Activated CD8-positive, alpha-beta T cell treated with anti-CD3 and anti-CD28 coated beads for 36 hours (primary cell): ENCODE measurements around the gene ACAD9. TPM values are rescaled to one million over a fixed set of nuclear protein-coding genes. Genes with fewer than 3 reads are reported as not detected.
"Not testable (repeated sequence)": the region's sequence is repeated elsewhere in the genome, so short reads cannot be mapped to it uniquely, and the experiment has no call there.

Source experiments
- ATAC-seq: fragments of 200-7000 bp; cut with Tn5 transposase; one replicate; pipeline ENCODE4 v1.10.0; 2021; ENCODE audit warnings: mild to moderate bottlenecking, moderate library complexity
- CTCF ChIA-PET: fragments of 350-600 bp; sonication (Branson Sonifier 250); formaldehyde crosslinking; loops from one replicate; lab custom pipeline; 2021; ENCODE audit warnings: antibody characterized with exemption; lab: Charles Lee
- POLR2A ChIA-PET: fragments of 350-600 bp; sonication (Branson Sonifier 250); formaldehyde crosslinking; loops from one replicate; lab custom pipeline; 2021; ENCODE audit warnings: antibody characterized with exemption; lab: Charles Lee
- DNase-seq: peaks from one replicate; pipeline ENCODE4 v3.0.0-alpha.2; 2020
- H3K27ac Mint-ChIP-seq: one replicate; pipeline ENCODE4 v1.8.0; 2021; ENCODE audit warnings: mild to moderate bottlenecking, mixed read lengths
- H3K27me3 Mint-ChIP-seq: one replicate; pipeline ENCODE4 v1.8.0; 2021; ENCODE audit warnings: mixed read lengths
- H3K36me3 Mint-ChIP-seq: one replicate; pipeline ENCODE4 v1.8.0; 2021; ENCODE audit warnings: low read depth, mixed read lengths
- H3K4me1 Mint-ChIP-seq: one replicate; pipeline ENCODE4 v1.8.0; 2021; ENCODE audit warnings: low read depth, mixed read lengths
- H3K4me3 Mint-ChIP-seq: one replicate; pipeline ENCODE4 v1.8.0; 2021; ENCODE audit warnings: mild to moderate bottlenecking, moderate library complexity, mixed read lengths
- H3K9me3 Mint-ChIP-seq: one replicate; pipeline ENCODE4 v1.8.0; 2021; ENCODE audit warnings: mixed read lengths
- intact Hi-C: fragments of 100-400 bp; cut with micrococcal nuclease; formaldehyde crosslinking; loops from one replicate; pipeline ENCODE4 v1.10.0; 2022
- total RNA-seq, 2 experiments: library from RNA; stranded (reverse); gene quantifications; one replicate each; pipeline ENCODE4 v1.2.3, GENCODE V29; 2021
- TF ChIP-seq, protein P1 (sequence below): fragments of 200-600 bp; IDR thresholded peaks from one replicate; pipeline ENCODE4 v1.8.0; 2022; ENCODE audit warnings: antibody characterized with exemption, mild to moderate bottlenecking

The ACAD9 gene
- total RNA-seq, 2 experiments from 2014 or later: 50.1 to 50.5 TPM

GRCh38 chr3:128917291-128917690 lies 37.9 kb downstream of the ACAD9 start:
- ChIA-PET CTCF (no interaction called here), POLR2A (no interaction called here)
- TF ChIP-seq, protein P1, sequence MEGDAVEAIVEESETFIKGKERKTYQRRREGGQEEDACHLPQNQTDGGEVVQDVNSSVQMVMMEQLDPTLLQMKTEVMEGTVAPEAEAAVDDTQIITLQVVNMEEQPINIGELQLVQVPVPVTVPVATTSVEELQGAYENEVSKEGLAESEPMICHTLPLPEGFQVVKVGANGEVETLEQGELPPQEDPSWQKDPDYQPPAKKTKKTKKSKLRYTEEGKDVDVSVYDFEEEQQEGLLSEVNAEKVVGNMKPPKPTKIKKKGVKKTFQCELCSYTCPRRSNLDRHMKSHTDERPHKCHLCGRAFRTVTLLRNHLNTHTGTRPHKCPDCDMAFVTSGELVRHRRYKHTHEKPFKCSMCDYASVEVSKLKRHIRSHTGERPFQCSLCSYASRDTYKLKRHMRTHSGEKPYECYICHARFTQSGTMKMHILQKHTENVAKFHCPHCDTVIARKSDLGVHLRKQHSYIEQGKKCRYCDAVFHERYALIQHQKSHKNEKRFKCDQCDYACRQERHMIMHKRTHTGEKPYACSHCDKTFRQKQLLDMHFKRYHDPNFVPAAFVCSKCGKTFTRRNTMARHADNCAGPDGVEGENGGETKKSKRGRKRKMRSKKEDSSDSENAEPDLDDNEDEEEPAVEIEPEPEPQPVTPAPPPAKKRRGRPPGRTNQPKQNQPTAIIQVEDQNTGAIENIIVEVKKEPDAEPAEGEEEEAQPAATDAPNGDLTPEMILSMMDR: no peak
- ATAC-seq (no peak), DNase-seq (no peak)
- intact Hi-C loops: no loop called here
- Mint-ChIP-seq H3K27me3 (no peaks in the 10 kb centered on the region), H3K4me3 (no peak overlapping the region), H3K4me1 (peaks cover 14% of the 10 kb centered on the region), H3K36me3 (peaks cover 78% of the 10 kb centered on the region), H3K27ac (no peak overlapping the region), H3K9me3 (peaks cover 16% of the 10 kb centered on the region)

DNA sequence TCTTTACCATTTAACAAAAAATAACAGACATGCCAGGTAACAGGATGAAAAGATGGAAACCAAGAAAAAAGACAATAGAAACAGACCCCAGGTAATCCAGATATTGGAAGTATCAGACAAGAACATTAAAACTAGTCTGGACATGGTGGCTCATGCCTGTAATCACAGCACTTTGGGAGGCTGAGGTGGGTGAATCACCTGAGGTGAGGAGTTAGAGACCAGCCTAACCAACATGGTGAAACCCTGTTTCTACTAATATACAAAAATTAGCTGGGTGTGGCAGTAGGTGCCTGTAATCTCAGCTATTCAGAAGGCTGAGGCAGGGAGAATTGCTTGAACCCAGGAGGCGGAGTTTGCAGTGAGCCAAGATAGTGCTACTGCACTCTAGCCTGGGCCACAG lies 40.6 kb downstream of the ACAD9 start:
- ChIA-PET CTCF (interaction anchor here (1.1 kb wide), 1 partner anchor 23 kb away, joined by 3 read pairs; no protein-coding TSS in a partner anchor), POLR2A (interaction anchor here (1.6 to 1.7 kb wide), 2 partner anchors 12 kb away, joined by 4 to 5 read pairs; no protein-coding TSS in a partner anchor)
- H3K4me1 Mint-ChIP-seq: peaks cover 37% of the 10 kb centered on the region
- no peak for ATAC-seq
- H3K36me3 Mint-ChIP-seq: peaks cover 74% of the 10 kb centered on the region
- no peak overlapping the region for H3K4me3 Mint-ChIP-seq
- TF ChIP-seq, protein P1: no peak
- H3K9me3 Mint-ChIP-seq: peaks cover 21% of the 10 kb centered on the region
- intact Hi-C loops: no loop called here
- no peak overlapping the region for H3K27ac Mint-ChIP-seq
- DNase-seq: no peak
- H3K27me3 Mint-ChIP-seq: no peaks in the 10 kb centered on the region

GRCh38 chr3:128922804-128923459 lies 43.5 kb downstream of the ACAD9 start:
- Mint-ChIP-seq H3K36me3 (peaks cover 47% of the 10 kb centered on the region), H3K4me1 (peaks cover 37% of the 10 kb centered on the region), H3K9me3 (peaks cover 29% of the 10 kb centered on the region), H3K27me3 (no peaks in the 10 kb centered on the region), H3K27ac (peak overlapping the region; percentile 89), H3K4me3 (peak overlapping the region; percentile 69)
- TF ChIP-seq, protein P1: peak; percentile 6
- DNase-seq (peak; percentile 83), ATAC-seq (peak; percentile 88)
- CTCF ChIA-PET: interaction anchor here (0.9 to 2.7 kb wide), 7 partner anchors 29 to 323 kb away, joined by 3 to 23 read pairs (median 6); no protein-coding TSS in a partner anchor
- POLR2A ChIA-PET: interaction anchor here (0.9 to 1.8 kb wide), 7 partner anchors 9 to 351 kb away, joined by 3 to 9 read pairs (median 3); partner anchors contain the start of gene ACAD9
- intact Hi-C loops: no loop called here

DNA sequence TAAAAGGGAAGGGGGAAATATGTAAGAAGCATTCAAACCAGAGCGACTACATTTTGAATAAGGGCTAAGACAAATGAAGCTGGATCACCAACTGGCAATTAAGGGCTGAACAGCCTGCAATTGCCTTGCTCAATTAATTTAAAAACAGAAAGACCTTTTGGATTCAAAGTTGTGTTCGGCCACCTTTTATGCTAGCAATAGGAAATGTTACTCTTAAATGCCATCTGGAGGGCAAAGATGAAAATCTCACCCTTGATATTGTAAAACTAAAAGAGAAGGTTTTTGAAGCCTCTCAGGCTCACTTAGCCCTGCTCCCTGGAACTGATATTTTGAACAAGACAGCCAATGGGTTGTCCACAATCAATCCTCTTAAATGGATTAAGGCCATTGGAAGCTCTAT lies 44.2 kb downstream of the ACAD9 start:
- H3K27ac Mint-ChIP-seq: peak overlapping the region; percentile 89
- no peak for DNase-seq

GRCh38 chr3:128923986-128924385 lies 44.6 kb downstream of the ACAD9 start:
- Mint-ChIP-seq H3K4me1 (peaks cover 37% of the 10 kb centered on the region), H3K36me3 (peaks cover 37% of the 10 kb centered on the region), H3K4me3 (peak overlapping the region; percentile 69), H3K9me3 (peaks cover 29% of the 10 kb centered on the region), H3K27ac (peak overlapping the region; percentile 89)
- ATAC-seq, DNase-seq, H3K27me3 Mint-ChIP-seq, intact Hi-C loops: not testable (repeated sequence)
- ChIA-PET POLR2A (interaction anchor here (0.6 to 1.8 kb wide), 4 partner anchors 45 to 243 kb away, joined by 3 to 9 read pairs (median 5); partner anchors contain the start of gene ACAD9), CTCF (interaction anchor here (0.9 to 2.7 kb wide), 8 partner anchors 30 to 322 kb away, joined by 3 to 23 read pairs (median 5); no protein-coding TSS in a partner anchor)

More for the DNA sequence above, 44.2 kb downstream of the ACAD9 start:
- intact Hi-C loops: no loop called here
- peaks cover 29% of the 10 kb centered on the region for H3K9me3 Mint-ChIP-seq
- TF ChIP-seq, protein P1: peak; percentile 16
- H3K27me3 Mint-ChIP-seq: no peaks in the 10 kb centered on the region
- peaks cover 37% of the 10 kb centered on the region for H3K4me1 Mint-ChIP-seq
- peaks cover 41% of the 10 kb centered on the region for H3K36me3 Mint-ChIP-seq
- ATAC-seq: peak; percentile 29
- H3K4me3 Mint-ChIP-seq: peak overlapping the region; percentile 69
- CTCF ChIA-PET: interaction anchor here (0.9 to 2.7 kb wide), 8 partner anchors 30 to 322 kb away, joined by 3 to 23 read pairs (median 5); no protein-coding TSS in a partner anchor
- POLR2A ChIA-PET: interaction anchor here (0.6 to 1.8 kb wide), 5 partner anchors 44 to 351 kb away, joined by 3 to 9 read pairs (median 4); partner anchors contain the start of gene ACAD9
